BLaER1 treated with 17β-estradiol and CSF1 and Interleukin-3, amounts not matched to agents 10 nM and 100 nM (cell line): Measurements from ENCODE around the gene TMTC1.

Experiments used
- H3K27ac ChIP-seq, 11 experiments: shearing (Covaris generic); formaldehyde crosslinking; 2 replicates each; pipeline ENCODE4 v1.8.1; 2022
- H3K27me3 ChIP-seq, 11 experiments: shearing (Covaris generic); formaldehyde crosslinking; 2 replicates each; pipeline ENCODE4 v1.8.1; 2022
- H3K36me3 ChIP-seq, 11 experiments: shearing (Covaris generic); formaldehyde crosslinking; 2 replicates each; pipeline ENCODE4 v1.8.1; 2022
- H3K4me1 ChIP-seq, 10 experiments: shearing (Covaris generic); formaldehyde crosslinking; 2 replicates each; pipeline ENCODE4 v1.8.1; 2022
- H3K4me2 ChIP-seq, 11 experiments: shearing (Covaris generic); formaldehyde crosslinking; 2 replicates each; pipeline ENCODE4 v1.8.1; 2022
- H3K4me3 ChIP-seq, 10 experiments: shearing (Covaris generic); formaldehyde crosslinking; 2 replicates each; pipeline ENCODE4 v1.8.1; 2022
- H3K9ac ChIP-seq, 11 experiments: shearing (Covaris generic); formaldehyde crosslinking; 2 replicates each; pipeline ENCODE4 v1.8.1; 2022
- H3K9me3 ChIP-seq, 11 experiments: shearing (Covaris generic); formaldehyde crosslinking; replicated peaks in 1 of 11; 2 replicates each; pipeline ENCODE4 v1.8.1; 2022
- H4K20me1 ChIP-seq, 11 experiments: shearing (Covaris generic); formaldehyde crosslinking; 2 replicates each; pipeline ENCODE4 v1.8.1; 2022
- Cebpa-rat ChIP-seq, 11 experiments: shearing (Covaris generic); IDR thresholded peaks; 2 replicates each; pipeline ENCODE4 v1.8.1; 2022

TMTC1 gene

GRCh38 chr12:29688914-29689313 lies 94.8 kb downstream of the TMTC1 start:
- H3K9ac ChIP-seq = no peak overlapping the region
- no peak for TF ChIP-seq Cebpa-rat (IDR thresholded peaks at IDR 0.05)
- H3K4me3 ChIP-seq = no peak overlapping the region
- peaks cover 0 to 50% (median 12%) of the 10 kb centered on the region in 11 experiments; a peak in 12 of 22 replicates for H3K9me3 ChIP-seq
- no peaks in the 10 kb centered on the region for H3K27me3 ChIP-seq
- H3K4me1 ChIP-seq = peaks cover 8 to 58% (median 29%) of the 10 kb centered on the region in 10 experiments
- H3K36me3 ChIP-seq = peaks cover 0 to 8% (median 0%) of the 10 kb centered on the region in 11 experiments; a peak in 2 of 22 replicates
- peak overlapping the region in 6 of 11 experiments; percentile 2 to 92 (median 84); a peak in 8 of 22 replicates for H3K27ac ChIP-seq
- H3K4me2 ChIP-seq = peak overlapping the region in 2 of 11 experiments; percentile 6 to 13; a peak in 1 of 22 replicates
- no peaks in the 10 kb centered on the region for H4K20me1 ChIP-seq

DNA sequence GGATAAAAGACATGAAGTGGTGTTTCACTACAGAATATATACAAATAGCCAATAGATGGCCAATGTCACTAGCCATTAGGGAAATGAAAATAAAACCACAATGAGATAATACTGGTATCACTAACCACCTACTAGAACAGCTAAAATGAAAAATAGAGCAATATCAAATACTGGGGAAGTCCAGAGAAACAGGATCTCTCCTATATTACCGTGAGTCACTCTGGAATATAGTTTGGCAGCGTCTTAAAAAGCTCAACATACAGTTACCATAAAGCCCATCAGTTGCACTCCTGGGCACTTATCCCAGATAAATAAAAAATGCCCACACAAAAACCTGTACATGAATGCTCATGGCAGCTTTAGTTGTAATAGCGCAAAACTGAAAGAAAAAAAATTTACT lies 101.7 kb downstream of the TMTC1 start:
- peaks cover 0 to 45% (median 5%) of the 10 kb centered on the region in 10 experiments; a peak in 9 of 20 replicates for H3K4me1 ChIP-seq
- TF ChIP-seq Cebpa-rat (IDR thresholded peaks at IDR 0.05) = no peak

DNA sequence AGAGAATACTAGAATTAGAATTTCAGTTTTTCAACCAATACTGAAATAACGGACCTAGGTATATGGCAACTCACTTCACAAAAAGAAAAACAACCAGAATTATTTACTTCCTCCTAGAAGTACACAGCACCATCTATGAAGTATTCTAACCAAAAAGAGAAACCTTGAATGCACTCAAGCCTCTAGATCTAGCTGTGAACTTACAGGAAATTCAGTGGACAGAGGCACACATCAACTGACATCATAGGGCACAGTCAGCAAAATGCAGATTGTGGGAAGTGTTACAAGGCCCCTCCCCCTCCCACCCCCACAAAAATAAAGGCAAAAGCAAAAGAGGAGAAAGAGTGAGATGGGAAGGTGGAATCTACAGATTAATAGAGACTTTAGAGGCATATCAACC lies 102.4 kb downstream of the TMTC1 start:
- Histone ChIP-seq H3K4me3 (no peak overlapping the region), H3K9me3 (peaks cover 0 to 31% (median 0%) of the 10 kb centered on the region in 11 experiments; a peak in 7 of 22 replicates), H3K27me3 (no peaks in the 10 kb centered on the region), H3K4me1 (peaks cover 0 to 45% (median 5%) of the 10 kb centered on the region in 10 experiments; a peak in 9 of 20 replicates), H3K36me3 (no peaks in the 10 kb centered on the region; a peak in 1 of 22 replicates), H3K9ac (no peak overlapping the region), H3K4me2 (peak overlapping the region in 4 of 11 experiments; percentile 10 to 27 (median 18); a peak in 4 of 22 replicates), H3K27ac (peak overlapping the region in 2 of 11 experiments; percentile 6 to 17; a peak in 2 of 22 replicates), H4K20me1 (no peaks in the 10 kb centered on the region)
- TF ChIP-seq Cebpa-rat (IDR thresholded peaks at IDR 0.05) = no peak

More for the DNA sequence above, 101.7 kb downstream of the TMTC1 start:
- no peaks in the 10 kb centered on the region for H4K20me1 ChIP-seq
- H3K9ac ChIP-seq = no peak overlapping the region
- H3K36me3 ChIP-seq = no peaks in the 10 kb centered on the region; a peak in 1 of 22 replicates
- H3K27ac ChIP-seq = no peak overlapping the region
- no peak overlapping the region for H3K4me3 ChIP-seq
- peak overlapping the region in 2 of 11 experiments; percentile 8 to 22; a peak in 2 of 22 replicates for H3K4me2 ChIP-seq
- H3K9me3 ChIP-seq = peaks cover 0 to 35% (median 0%) of the 10 kb centered on the region in 11 experiments; a peak in 7 of 22 replicates
- H3K27me3 ChIP-seq = no peaks in the 10 kb centered on the region

GRCh38 chr12:29676676-29677075 lies 107.1 kb downstream of the TMTC1 start:
- H3K4me3 ChIP-seq = no peak overlapping the region
- no peak overlapping the region for H3K9ac ChIP-seq
- H3K4me1 ChIP-seq = peaks cover 0 to 10% (median 0%) of the 10 kb centered on the region in 10 experiments; a peak in 5 of 20 replicates
- H3K4me2 ChIP-seq = no peak overlapping the region
- H3K36me3 ChIP-seq = no peaks in the 10 kb centered on the region
- peaks cover 0 to 4% (median 0%) of the 10 kb centered on the region in 11 experiments; a peak in 1 of 22 replicates for H3K9me3 ChIP-seq
- H3K27ac ChIP-seq = no peak overlapping the region
- TF ChIP-seq Cebpa-rat (IDR thresholded peaks at IDR 0.05) = no peak
- no peaks in the 10 kb centered on the region for H4K20me1 ChIP-seq
- no peaks in the 10 kb centered on the region for H3K27me3 ChIP-seq

- TF ChIP-seq Cebpa-rat (IDR thresholded peaks at IDR 0.05) = no peak
- no peak overlapping the region for H3K9ac ChIP-seq
- H3K9me3 ChIP-seq = no peaks in the 10 kb centered on the region
- no peak overlapping the region for H3K4me2 ChIP-seq
- no peak overlapping the region for H3K27ac ChIP-seq
- H4K20me1 ChIP-seq = no peaks in the 10 kb centered on the region
- H3K27me3 ChIP-seq = no peaks in the 10 kb centered on the region
- no peaks in the 10 kb centered on the region for H3K36me3 ChIP-seq
- H3K4me3 ChIP-seq = no peak overlapping the region
- H3K4me1 ChIP-seq = no peaks in the 10 kb centered on the region
Measured at GRCh38 chr12:29674463-29674862, 109.3 kb downstream of the TMTC1 start.

GRCh38 chr12:29673346-29673745 lies 110.4 kb downstream of the TMTC1 start:
- no peaks in the 10 kb centered on the region for H3K36me3 ChIP-seq
- H3K27me3 ChIP-seq = no peaks in the 10 kb centered on the region
- no peak overlapping the region for H3K4me2 ChIP-seq
- H3K4me3 ChIP-seq = no peak overlapping the region
- H3K9ac ChIP-seq = no peak overlapping the region
- no peaks in the 10 kb centered on the region for H4K20me1 ChIP-seq
- no peak overlapping the region for H3K27ac ChIP-seq
- H3K4me1 ChIP-seq = no peaks in the 10 kb centered on the region
- TF ChIP-seq Cebpa-rat (IDR thresholded peaks at IDR 0.05) = no peak
- H3K9me3 ChIP-seq = no peaks in the 10 kb centered on the region

DNA sequence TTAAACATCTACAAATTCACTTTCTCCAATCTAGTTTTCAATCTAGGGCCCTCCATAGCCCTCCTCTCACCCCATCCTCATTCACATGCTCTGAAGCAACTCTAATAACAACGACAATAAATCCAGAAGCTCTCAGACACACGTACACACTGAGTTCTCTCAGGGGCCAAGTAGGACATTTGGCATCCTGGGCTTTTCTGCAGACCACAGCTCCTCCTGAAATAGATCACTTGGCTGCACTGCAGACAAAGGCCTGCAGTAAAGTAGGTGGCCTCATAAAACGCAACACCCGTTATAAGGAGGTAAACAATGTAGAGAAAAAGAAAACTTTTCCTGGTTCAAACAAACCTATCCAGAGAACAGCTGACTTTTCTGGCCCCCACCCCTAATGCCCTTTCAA lies 111.2 kb downstream of the TMTC1 start:
- H3K9ac ChIP-seq = no peak overlapping the region
- H3K4me2 ChIP-seq = no peak overlapping the region
- no peaks in the 10 kb centered on the region for H3K4me1 ChIP-seq
- no peaks in the 10 kb centered on the region for H3K9me3 ChIP-seq
- no peak overlapping the region for H3K27ac ChIP-seq
- no peaks in the 10 kb centered on the region for H3K27me3 ChIP-seq
- no peaks in the 10 kb centered on the region for H4K20me1 ChIP-seq
- no peak for TF ChIP-seq Cebpa-rat (IDR thresholded peaks at IDR 0.05)
- no peak overlapping the region for H3K4me3 ChIP-seq
- no peaks in the 10 kb centered on the region for H3K36me3 ChIP-seq

GRCh38 chr12:29671742-29672141 lies 112.0 kb downstream of the TMTC1 start:
- Histone ChIP-seq H3K4me2 (no peak overlapping the region), H3K4me3 (no peak overlapping the region), H3K27ac (no peak overlapping the region), H4K20me1 (no peaks in the 10 kb centered on the region), H3K27me3 (no peaks in the 10 kb centered on the region), H3K4me1 (no peaks in the 10 kb centered on the region), H3K9ac (no peak overlapping the region), H3K9me3 (no peaks in the 10 kb centered on the region), H3K36me3 (no peaks in the 10 kb centered on the region)
- no peak for TF ChIP-seq Cebpa-rat (IDR thresholded peaks at IDR 0.05)

DNA sequence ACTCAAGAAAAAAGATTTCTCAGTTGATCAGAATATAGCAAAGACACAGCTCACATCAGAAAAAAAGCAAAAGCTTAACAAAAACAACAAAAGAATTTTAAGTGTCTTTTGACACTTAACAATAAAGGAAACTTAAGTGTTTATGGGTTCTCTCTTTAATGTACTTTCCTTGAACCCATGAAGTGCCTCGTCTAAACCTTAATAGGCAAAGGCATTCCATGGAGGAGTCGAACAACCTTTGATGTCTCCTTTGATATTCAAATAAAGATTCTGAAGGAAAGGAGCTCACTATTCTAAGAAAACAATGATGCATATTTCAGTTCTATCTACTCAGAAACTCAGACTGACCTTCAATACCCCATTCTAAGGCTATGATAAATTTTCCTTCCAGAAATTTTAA lies 116.7 kb downstream of the TMTC1 start:
- no peak overlapping the region for H3K4me3 ChIP-seq
- no peak for TF ChIP-seq Cebpa-rat (IDR thresholded peaks at IDR 0.05)
- H3K9ac ChIP-seq = no peak overlapping the region
- no peak overlapping the region for H3K4me2 ChIP-seq
- no peaks in the 10 kb centered on the region for H4K20me1 ChIP-seq
- H3K9me3 ChIP-seq = no peaks in the 10 kb centered on the region
- H3K36me3 ChIP-seq = no peaks in the 10 kb centered on the region
- no peaks in the 10 kb centered on the region for H3K27me3 ChIP-seq
- H3K4me1 ChIP-seq = peaks cover 6 to 13% (median 11%) of the 10 kb centered on the region in 10 experiments; a peak in 18 of 20 replicates
- H3K27ac ChIP-seq = no peak overlapping the region

DNA sequence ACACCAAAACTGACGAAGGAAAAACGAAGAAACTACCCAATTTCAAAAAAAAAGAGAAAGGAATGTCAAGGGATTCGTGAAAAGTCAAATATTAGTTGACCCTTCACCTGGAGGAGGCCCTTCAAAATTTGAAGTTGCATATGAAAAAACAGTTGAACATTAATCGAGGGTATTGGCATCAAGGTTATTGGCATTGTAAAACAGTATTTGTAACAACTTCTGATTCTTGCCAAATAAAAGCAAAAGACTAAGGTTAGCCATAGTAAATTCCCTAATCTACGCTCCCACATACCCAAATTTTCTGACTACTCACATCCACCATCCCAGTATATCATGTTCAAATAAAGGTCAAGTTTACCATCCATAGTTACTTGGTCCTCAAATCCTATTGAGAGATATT lies 118.6 kb downstream of the TMTC1 start:
- Histone ChIP-seq H3K36me3 (no peaks in the 10 kb centered on the region), H3K9me3 (no peaks in the 10 kb centered on the region), H3K4me3 (no peak overlapping the region), H3K27ac (no peak overlapping the region), H3K4me2 (no peak overlapping the region), H3K27me3 (no peaks in the 10 kb centered on the region), H3K4me1 (peaks cover 6 to 13% (median 11%) of the 10 kb centered on the region in 10 experiments; a peak in 18 of 20 replicates), H3K9ac (no peak overlapping the region), H4K20me1 (no peaks in the 10 kb centered on the region)
- no peak for TF ChIP-seq Cebpa-rat (IDR thresholded peaks at IDR 0.05)
